Liver (tissue), 3 donors: ENCODE results near the gene GLRA3.

ENCODE experiments used
- CTCF ChIP-seq: fragments of 150-350 bp; IDR thresholded peaks from 2 replicates; pipeline ENCODE4 v1.5.1; 2017; ENCODE audit warnings: improper control_type of control experiment, low read depth, low read length; ENCODE audit not compliant: missing input control
- HNF4A ChIP-seq, 2 donors: conservative IDR thresholded peaks; 2 replicates each; pipeline ENCODE4 v1.6.1; 2016; ENCODE audit warnings: antibody characterized with exemption in 2 of 2, mild to moderate bottlenecking in 2 of 2
- MAX ChIP-seq: IDR thresholded peaks from 2 replicates; pipeline ENCODE4 v1.6.1; 2016; ENCODE audit warnings: antibody characterized with exemption
- TAF1 ChIP-seq: conservative IDR thresholded peaks from 2 replicates; pipeline ENCODE4 v1.6.1; 2016; ENCODE audit warnings: antibody characterized with exemption, mild to moderate bottlenecking
- donor health status: healthy.
- donor health status: healthy.

- no peak for TF ChIP-seq CTCF
- TF ChIP-seq HNF4A (conservative IDR thresholded peaks at IDR 0.05) = no peak
- no peak for TF ChIP-seq MAX
- TF ChIP-seq TAF1 = no peak
Observed at GRCh38 chr4:174865418-174865985, 36.5 kb upstream of the GLRA3 start.
